Astrocyte of the spinal cord (primary cell): Measurements from ENCODE around the gene SLC35A3.
"Not testable (repeated sequence)": the region's sequence is repeated elsewhere in the genome, so short reads cannot be mapped to it uniquely, and the experiment has no call there.

Experiments
- DNase-seq: peaks from one replicate; pipeline ENCODE4 v3.0.0; 2011; ENCODE audit warnings: low read depth, low spot score
- H3K4me3 ChIP-seq: 2 replicates; pipeline ENCODE4 v1.5.1; 2011; ENCODE audit warnings: low read depth, mild to moderate bottlenecking, low read length, moderate library complexity
- CTCF ChIP-seq: IDR thresholded peaks from 2 replicates; pipeline ENCODE4 v1.5.1; 2012; ENCODE audit warnings: low read depth, mild to moderate bottlenecking, low read length, inconsistent platforms
- in situ Hi-C: cut with HindIII; loops from 2 replicates; pipeline ENCODE4 v1.10.0; 2017; ENCODE audit warnings: low sequenced_read_pairs

SLC35A3 gene

GRCh38 chr1:99963041-99963795 lies 6.6 kb upstream of the SLC35A3 start:
- DNase-seq = peak; percentile 66
- in situ Hi-C loops = no loop called here
- H3K4me3 ChIP-seq = no peak overlapping the region
- no peak for TF ChIP-seq CTCF

GRCh38 chr1:99964806-99965205 lies 5.0 kb upstream of the SLC35A3 start:
- no peak for DNase-seq
- in situ Hi-C loops = no loop called here
- no peak for TF ChIP-seq CTCF
- H3K4me3 ChIP-seq = no peak overlapping the region

GRCh38 chr1:99965646-99966375 lies 4.0 kb upstream of the SLC35A3 start:
- in situ Hi-C loops = no loop called here

GRCh38 chr1:99968214-99968613 lies 1.6 kb upstream of the SLC35A3 start:
- no peak overlapping the region for H3K4me3 ChIP-seq
- DNase-seq = no peak
- TF ChIP-seq CTCF = no peak
- in situ Hi-C loops = no loop called here

More at GRCh38 chr1:99965646-99966375, 4.0 kb upstream of the SLC35A3 start:
- DNase-seq = no peak
- H3K4me3 ChIP-seq = no peak overlapping the region
- no peak for TF ChIP-seq CTCF

GRCh38 chr1:99969260-99969728 lies 502 bp upstream of the SLC35A3 start:
- H3K4me3 ChIP-seq = peak overlapping the region; percentile 68
- no peak for TF ChIP-seq CTCF
- DNase-seq = no peak
- in situ Hi-C loops = no loop called here

- in situ Hi-C loops = no loop called here
- peak overlapping the region; percentile 68 for H3K4me3 ChIP-seq
- TF ChIP-seq CTCF = no peak
- no peak for DNase-seq
These were observed 988 bp downstream of the SLC35A3 start for GRCh38 chr1:99970713-99971255.

- in situ Hi-C loops, DNase-seq, H3K4me3 ChIP-seq: not testable (repeated sequence)
These were observed 2.3 kb downstream of the SLC35A3 start for GRCh38 chr1:99972066-99972465.
